SJCRH30 (cell line): ENCODE measurements around the gene UBE2L6. TPM values are rescaled to one million over a fixed set of nuclear protein-coding genes. Genes with fewer than 3 reads are reported as not detected.

Experiments
- DNase-seq, 2 experiments: peaks; one replicate each; pipeline ENCODE4 v3.0.0-alpha.2; 2015 to 2020
- H3K27ac ChIP-seq: fragments of 250-450 bp; sonication (Bioruptor Pico); 2 replicates; pipeline ENCODE4 v1.5.1; 2020; ENCODE audit warnings: mild to moderate bottlenecking, moderate library complexity
- H3K27me3 ChIP-seq: fragments of 250-450 bp; sonication (Bioruptor Pico); 2 replicates; pipeline ENCODE4 v1.5.1; 2020; ENCODE audit warnings: mild to moderate bottlenecking, moderate library complexity
- H3K36me3 ChIP-seq: fragments of 250-450 bp; sonication (Bioruptor Pico); 2 replicates; pipeline ENCODE4 v1.5.1; 2020; ENCODE audit warnings: mild to moderate bottlenecking, moderate library complexity
- H3K4me1 ChIP-seq: fragments of 250-450 bp; sonication (Bioruptor Pico); 2 replicates; pipeline ENCODE4 v1.5.1; 2020; ENCODE audit warnings: mild to moderate bottlenecking, moderate library complexity
- H3K4me3 ChIP-seq: fragments of 250-450 bp; sonication (Bioruptor Pico); 2 replicates; pipeline ENCODE4 v1.5.1; 2020; ENCODE audit warnings: mild to moderate bottlenecking, moderate library complexity
- H3K9me3 ChIP-seq: fragments of 250-450 bp; sonication (Bioruptor Pico); replicated peaks from 2 replicates; pipeline ENCODE4 v1.5.1; 2020; ENCODE audit warnings: mild to moderate bottlenecking, moderate library complexity
- total RNA-seq: library from RNA; depleted of rRNA; stranded (reverse); fragments of >200 nt; shearing (Covaris generic); gene quantifications from 2 replicates; pipeline ENCODE4 v1.2.3, GENCODE V29; 2014

Gene UBE2L6
- total RNA-seq, 1 experiment from 2014 or later, result 39.9 TPM

DNA sequence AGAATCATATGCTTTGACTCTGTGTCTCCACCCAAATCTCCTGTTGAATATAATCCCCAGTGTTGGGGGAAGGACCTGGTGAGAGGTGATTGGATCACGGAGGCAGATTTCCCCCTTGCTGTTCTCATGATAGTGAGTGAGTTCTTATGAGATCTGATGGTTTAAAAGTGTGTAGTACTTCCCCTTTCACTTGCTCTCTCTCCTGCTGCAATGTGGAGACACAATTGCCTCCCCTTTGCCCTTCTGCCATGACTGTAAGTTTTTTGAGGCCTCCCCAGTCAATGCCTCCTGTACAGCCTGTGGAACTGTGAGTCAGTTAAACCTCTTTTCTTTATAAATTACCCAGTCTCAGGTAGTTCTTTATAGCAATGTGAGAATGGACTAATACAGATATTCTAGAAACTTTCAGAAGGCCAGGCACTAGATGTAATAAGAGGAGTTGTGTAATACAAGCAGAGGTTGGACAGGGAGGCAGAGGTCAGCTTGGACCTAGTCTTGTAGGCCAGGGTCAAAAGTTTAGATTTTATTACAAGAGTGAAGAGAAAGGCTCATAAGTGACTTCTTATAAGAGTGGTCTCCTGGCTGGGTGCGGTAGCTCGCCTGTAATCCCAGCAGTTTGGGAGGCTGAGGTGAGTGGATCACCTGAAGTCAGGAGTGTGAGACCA, 20.7 kb upstream of the UBE2L6 start:
- 0 out of 2 replicates have a peak, but pooled peaks cover 2% of the 10 kb centered on the region for H3K9me3 ChIP-seq
- DNase-seq, result no peak
- no peak overlapping the region for H3K4me3 ChIP-seq
- H3K27ac ChIP-seq, result no peak overlapping the region
- H3K4me1 ChIP-seq, result peaks cover 25% of the 10 kb centered on the region
- H3K27me3 ChIP-seq, result no peaks in the 10 kb centered on the region; the same call in 1 of the 2 replicates
- no peaks in the 10 kb centered on the region for H3K36me3 ChIP-seq

DNA sequence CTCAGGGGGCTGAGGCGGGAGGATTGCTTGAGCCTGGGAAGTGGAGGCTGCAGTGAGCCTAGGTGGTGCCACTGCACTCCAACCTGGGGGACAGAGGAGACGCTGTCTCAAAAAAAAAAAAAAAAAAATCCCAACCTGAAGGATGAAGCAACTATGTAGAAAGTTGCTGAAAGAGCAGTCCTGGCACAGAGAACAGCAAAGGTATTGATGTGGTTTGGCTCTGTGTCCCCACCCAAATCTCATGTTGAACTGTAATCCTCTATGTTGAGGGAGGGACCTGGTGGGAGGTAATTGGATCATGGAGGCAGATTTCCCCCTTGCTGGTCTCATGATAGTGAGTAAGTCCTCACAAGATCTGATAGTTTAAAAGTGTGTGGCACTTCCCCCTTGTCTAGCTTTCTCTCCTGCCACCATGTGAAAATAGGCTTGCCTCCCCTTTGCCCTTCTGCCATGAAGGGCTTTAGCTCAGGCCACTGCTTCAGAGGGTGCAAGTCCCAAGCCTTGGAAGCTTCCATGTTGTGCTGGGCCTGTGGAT, 19.3 kb upstream of the UBE2L6 start:
- peaks cover 25% of the 10 kb centered on the region for H3K4me1 ChIP-seq
- H3K27ac ChIP-seq, result no peak overlapping the region
- H3K36me3 ChIP-seq, result no peaks in the 10 kb centered on the region
- no peaks in the 10 kb centered on the region; the same call in 1 of the 2 replicates for H3K27me3 ChIP-seq
- DNase-seq, result no peak
- no peak overlapping the region for H3K4me3 ChIP-seq
- H3K9me3 ChIP-seq, result 0 out of 2 replicates have a peak, but pooled peaks cover 2% of the 10 kb centered on the region

DNA sequence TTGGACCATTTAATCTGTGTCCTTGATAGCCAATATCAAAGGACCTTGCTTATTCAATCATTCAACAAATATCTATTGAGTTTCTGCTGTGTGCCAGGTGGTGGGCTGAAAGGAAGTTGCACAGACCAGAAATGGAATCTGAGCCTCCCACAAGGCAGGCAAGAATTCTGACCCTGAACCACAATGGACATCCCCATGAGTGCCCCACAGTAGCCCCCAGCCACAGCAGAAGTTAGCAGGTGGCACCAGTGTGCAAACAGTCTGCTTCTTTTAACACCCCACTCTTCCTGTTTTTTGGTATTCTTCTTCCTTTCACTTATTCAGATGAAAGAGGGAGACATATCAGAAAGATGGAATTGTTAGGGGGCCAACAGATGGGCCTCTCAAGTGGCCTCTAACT, 17.8 kb upstream of the UBE2L6 start:
- H3K27me3 ChIP-seq, result no peaks in the 10 kb centered on the region; the same call in 1 of the 2 replicates
- peak; percentile 73 to 83 for DNase-seq
- peaks cover 25% of the 10 kb centered on the region for H3K4me1 ChIP-seq
- H3K27ac ChIP-seq, result peak overlapping the region; percentile 66
- no peaks in the 10 kb centered on the region for H3K36me3 ChIP-seq
- 0 out of 2 replicates have a peak, but pooled peaks cover 2% of the 10 kb centered on the region for H3K9me3 ChIP-seq
- H3K4me3 ChIP-seq, result no peak overlapping the region; the same call in 1 of the 2 replicates

DNA sequence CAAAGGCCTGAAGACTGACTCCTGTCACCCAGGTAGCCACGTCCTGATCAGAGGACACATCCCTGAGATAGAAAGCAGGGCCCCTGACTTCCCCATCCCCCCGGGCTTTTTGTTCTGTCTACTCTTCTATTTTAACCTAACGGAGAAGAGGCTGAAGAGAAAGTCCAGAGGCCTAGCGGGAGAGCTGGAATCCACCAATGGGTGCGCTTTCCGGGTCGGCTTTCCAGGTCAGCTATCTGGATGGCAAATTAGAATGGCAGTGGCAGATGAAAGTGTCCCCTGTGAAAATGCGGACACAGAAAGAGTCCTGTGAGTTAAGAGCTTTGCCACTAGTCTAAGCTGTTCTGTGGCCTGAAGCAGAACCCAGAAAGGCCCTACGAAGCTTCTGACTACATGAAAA, 16.9 kb upstream of the UBE2L6 start:
- H3K27me3 ChIP-seq, result no peaks in the 10 kb centered on the region
- peaks cover 25% of the 10 kb centered on the region for H3K4me1 ChIP-seq
- H3K36me3 ChIP-seq, result no peaks in the 10 kb centered on the region
- peak overlapping the region; percentile 66 for H3K27ac ChIP-seq
- peak overlapping the region; percentile 26 for H3K4me3 ChIP-seq
- DNase-seq, result peak; percentile 71 to 83
- 0 out of 2 replicates have a peak, but pooled peaks cover 2% of the 10 kb centered on the region for H3K9me3 ChIP-seq

DNA sequence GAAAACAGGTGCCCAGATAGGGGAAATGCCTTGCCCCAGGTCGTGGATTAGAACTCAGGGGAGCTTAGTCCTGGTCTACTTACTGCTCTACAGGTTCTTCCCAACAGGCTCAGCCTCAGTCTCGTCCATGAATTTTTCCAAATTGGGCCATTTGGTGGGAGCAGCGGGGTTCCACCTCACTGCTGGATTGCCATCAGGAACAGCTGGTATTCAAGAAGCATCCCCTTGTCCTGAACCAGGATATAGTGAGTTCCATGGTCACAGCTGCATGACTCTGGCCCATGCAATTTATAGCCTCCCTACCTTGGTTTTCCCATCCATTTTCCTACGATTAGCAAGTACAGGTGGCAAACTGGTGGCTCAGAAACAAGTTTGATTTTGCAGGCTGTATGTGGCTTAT, 6.6 kb upstream of the UBE2L6 start:
- Histone ChIP-seq H3K27me3 (peaks cover 11% of the 10 kb centered on the region; the same call in 1 of the 2 replicates), H3K4me3 (no peak overlapping the region)
- DNase-seq, result no peak

DNA sequence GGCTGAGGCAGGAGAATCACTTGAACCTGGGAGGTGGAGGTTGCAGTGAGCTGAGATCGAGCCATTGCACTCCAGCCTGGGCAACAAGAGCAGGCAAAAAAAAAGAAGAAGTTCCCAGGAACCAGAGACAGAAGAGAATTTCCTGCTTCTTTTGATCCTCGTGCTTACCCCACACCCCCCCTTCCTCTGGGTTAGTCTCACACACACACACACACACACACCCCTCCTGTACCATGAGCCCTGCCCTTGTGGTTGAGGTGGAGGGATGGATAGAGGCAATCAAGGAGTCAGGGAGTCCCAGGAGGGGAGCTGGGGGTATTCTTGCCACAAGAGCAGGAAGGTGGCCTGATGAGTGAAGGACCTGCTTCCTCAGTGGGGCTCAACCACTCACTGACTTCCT, 4.1 kb upstream of the UBE2L6 start:
- H3K36me3 ChIP-seq, result no peaks in the 10 kb centered on the region
- no peak for DNase-seq
- H3K27ac ChIP-seq, result no peak overlapping the region
- H3K9me3 ChIP-seq, result no peaks in the 10 kb centered on the region
- peaks cover 11% of the 10 kb centered on the region; the same call in 1 of the 2 replicates for H3K27me3 ChIP-seq
- H3K4me3 ChIP-seq, result no peak overlapping the region
- H3K4me1 ChIP-seq, result peaks cover 4% of the 10 kb centered on the region

More for the DNA sequence above, 6.6 kb upstream of the UBE2L6 start:
- H3K36me3 ChIP-seq, result no peaks in the 10 kb centered on the region
- H3K4me1 ChIP-seq, result no peaks in the 10 kb centered on the region
- no peaks in the 10 kb centered on the region for H3K9me3 ChIP-seq
- no peak overlapping the region for H3K27ac ChIP-seq

DNA sequence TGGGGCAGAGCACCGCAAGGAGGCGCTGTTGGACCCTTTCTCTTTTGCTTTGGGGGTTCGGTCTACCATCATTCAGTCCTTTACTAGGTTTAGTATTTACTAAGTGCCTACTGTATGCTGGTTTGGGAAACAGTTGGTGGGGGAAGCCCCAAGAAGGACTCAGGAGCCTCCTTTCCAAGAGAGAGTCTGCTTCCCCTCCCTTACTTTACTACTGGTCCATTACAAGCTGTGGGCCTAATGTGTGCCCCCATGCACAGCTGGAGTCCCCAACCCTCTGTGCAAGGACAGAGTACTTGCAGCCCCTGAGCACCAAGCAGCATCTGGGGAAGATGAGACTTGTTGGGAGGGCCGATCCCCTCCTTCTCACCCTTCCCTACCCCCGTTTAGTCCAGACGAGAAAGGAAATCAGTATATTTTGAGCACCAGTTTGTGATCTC, 876 bp upstream of the UBE2L6 start:
- peak overlapping the region; percentile 35; the same call in 1 of the 2 replicates for H3K27ac ChIP-seq
- peak in 1 of 2 experiments; percentile 92 for DNase-seq

DNA sequence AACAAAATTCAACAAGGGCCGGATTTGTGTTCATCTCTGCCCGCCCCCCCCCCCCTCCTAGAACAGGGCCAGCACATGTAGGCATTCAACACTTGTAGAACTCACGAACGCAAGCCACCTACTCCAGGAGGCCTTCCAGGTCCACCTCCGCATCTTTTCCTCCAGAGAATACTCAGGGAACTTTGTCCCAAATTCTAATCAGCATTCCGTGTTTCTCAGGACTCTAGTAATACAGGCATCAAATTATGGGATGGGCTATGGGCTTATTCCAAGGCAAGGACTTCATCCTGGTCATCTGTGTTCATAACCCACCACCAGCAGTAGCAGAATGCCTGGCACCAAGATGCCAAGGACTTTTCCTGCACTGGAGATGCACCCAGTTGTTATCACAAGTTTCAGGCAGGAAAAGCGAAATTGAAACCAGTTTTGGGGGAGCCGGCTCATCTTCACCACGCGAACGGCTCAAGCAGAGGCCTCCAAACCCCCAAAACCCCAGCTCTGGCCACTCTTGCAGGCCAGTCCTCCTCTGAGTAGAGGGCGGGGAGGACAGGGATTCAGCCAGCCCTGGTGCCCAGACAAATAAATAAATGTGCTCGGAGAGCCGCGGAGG, 462 bp downstream of the UBE2L6 start:
- Histone ChIP-seq H3K4me3 (peak overlapping the region; percentile 63), H3K27ac (no peak overlapping the region), H3K36me3 (no peaks in the 10 kb centered on the region), H3K9me3 (no peaks in the 10 kb centered on the region), H3K4me1 (peaks cover 10% of the 10 kb centered on the region), H3K27me3 (no peaks in the 10 kb centered on the region)
- DNase-seq, result no peak

More for the DNA sequence above, 876 bp upstream of the UBE2L6 start:
- Histone ChIP-seq H3K4me3 (peak overlapping the region; percentile 63), H3K36me3 (no peaks in the 10 kb centered on the region), H3K27me3 (no peaks in the 10 kb centered on the region), H3K4me1 (peaks cover 10% of the 10 kb centered on the region), H3K9me3 (no peaks in the 10 kb centered on the region)

DNA sequence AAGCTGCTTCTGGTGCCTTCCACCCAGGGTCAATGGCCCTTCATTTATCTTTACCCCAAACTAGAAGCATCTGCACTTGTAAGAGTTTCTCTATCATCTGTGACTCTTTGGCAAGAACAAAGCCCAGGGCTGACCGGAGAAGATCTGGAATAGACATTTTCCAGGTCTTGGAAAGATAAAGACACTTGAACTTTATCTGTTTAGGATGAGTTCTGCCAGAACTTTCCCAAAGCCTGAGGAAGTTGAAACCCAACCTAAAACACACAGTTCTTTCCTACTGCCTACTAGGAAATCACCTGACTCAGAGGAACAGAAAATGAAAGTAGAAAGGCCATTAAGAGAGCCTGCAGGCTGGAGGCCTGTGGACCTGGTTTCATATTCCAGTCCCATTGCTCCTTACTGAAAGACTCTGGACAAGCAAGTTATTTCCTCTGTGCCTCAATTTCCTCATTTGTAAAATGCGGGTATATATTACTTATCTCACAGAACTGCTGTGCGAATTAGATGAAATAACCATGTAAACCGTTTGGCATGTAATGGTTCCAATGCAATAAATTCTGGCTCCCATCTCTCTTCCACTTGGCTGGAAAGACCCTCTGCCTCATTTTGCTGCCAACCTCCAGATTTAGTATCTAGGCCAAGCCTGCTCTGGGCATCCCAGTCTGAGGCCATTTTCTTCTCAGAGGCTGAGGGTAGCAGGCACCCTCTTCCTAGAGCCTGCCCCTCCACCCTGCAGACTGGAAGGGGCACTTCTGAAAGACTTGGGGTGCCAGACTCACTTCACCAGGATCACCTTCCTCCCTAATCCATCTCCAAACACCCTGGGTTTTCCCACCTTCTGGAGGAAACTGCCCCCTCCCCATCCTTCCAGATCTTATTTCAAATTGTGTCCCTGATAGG, 1.2 kb downstream of the UBE2L6 start:
- no peaks in the 10 kb centered on the region for H3K36me3 ChIP-seq
- no peak overlapping the region for H3K27ac ChIP-seq
- peaks cover 10% of the 10 kb centered on the region for H3K4me1 ChIP-seq
- no peaks in the 10 kb centered on the region for H3K27me3 ChIP-seq
- no peaks in the 10 kb centered on the region for H3K9me3 ChIP-seq
- H3K4me3 ChIP-seq, result no peak overlapping the region
- no peak for DNase-seq

DNA sequence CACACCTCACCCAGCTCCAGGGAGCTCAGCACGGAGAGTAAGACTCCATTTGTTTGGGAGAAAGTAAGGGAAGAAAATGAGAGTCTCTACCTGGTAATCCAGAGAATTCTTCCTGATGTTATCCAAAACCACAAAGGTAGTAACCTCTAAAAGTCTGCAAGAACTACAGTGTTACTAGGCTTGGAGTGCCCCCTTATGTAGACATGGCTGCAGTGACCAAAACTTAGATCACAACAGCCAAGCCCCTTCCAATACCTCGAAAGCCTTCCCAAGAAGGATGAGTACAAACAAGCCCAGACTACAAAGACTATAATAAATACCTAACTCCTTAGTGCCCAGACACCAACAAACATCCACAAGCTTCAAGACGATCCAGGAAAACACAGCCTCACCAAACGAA, 4.9 kb downstream of the UBE2L6 start:
- peak in 1 of 2 experiments; percentile 43 for DNase-seq
- H3K4me3 ChIP-seq, result no peak overlapping the region
- no peaks in the 10 kb centered on the region for H3K9me3 ChIP-seq
- H3K27me3 ChIP-seq, result no peaks in the 10 kb centered on the region
- no peak overlapping the region for H3K27ac ChIP-seq
- peaks cover 12% of the 10 kb centered on the region for H3K4me1 ChIP-seq
- no peaks in the 10 kb centered on the region for H3K36me3 ChIP-seq

DNA sequence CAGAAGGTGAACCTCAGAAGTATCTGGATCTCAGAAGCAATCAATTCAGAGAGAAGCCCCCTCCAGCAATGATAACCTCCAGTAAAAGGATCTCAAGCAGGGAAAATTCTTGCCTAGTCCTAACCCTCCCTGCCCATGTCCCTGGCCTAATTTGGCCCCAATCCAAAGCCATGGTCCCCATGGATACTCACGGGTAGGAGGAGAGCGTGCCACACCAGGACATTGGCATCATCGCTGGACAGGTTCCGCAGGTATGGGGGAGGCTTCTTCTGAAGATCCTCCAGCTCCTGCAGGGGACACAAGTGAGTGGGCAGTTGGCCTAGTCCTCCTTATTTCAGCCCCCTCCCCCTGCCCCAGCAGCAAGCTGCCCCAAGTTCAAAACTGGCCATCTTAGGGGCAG, 7.3 kb downstream of the UBE2L6 start:
- no peak overlapping the region for H3K4me3 ChIP-seq
- H3K9me3 ChIP-seq, result no peaks in the 10 kb centered on the region
- no peak overlapping the region for H3K27ac ChIP-seq
- peaks cover 17% of the 10 kb centered on the region for H3K4me1 ChIP-seq
- no peak for DNase-seq
- H3K27me3 ChIP-seq, result no peaks in the 10 kb centered on the region
- H3K36me3 ChIP-seq, result no peaks in the 10 kb centered on the region

DNA sequence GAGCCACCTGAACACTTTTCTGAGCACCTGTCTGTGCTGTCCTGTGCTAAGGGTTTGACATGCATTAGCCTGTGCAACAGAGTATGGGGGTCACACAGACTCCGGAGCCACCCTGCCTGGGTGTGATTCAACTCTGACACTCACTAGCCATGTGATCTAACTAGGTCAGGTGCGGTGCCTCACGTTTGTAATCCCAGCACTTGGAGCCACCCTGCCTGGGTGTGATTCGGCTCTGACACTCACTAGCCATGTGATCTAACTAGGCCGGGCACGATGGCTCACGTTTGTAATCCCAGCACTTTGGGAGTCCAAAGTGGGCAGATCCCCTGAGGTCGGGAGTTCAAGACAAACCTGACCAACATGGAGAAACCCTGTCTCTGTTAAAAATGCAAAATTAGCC, 11.4 kb downstream of the UBE2L6 start:
- no peak overlapping the region for H3K4me3 ChIP-seq
- peak in 1 of 2 experiments; percentile 35 for DNase-seq
- H3K36me3 ChIP-seq, result no peaks in the 10 kb centered on the region

DNA sequence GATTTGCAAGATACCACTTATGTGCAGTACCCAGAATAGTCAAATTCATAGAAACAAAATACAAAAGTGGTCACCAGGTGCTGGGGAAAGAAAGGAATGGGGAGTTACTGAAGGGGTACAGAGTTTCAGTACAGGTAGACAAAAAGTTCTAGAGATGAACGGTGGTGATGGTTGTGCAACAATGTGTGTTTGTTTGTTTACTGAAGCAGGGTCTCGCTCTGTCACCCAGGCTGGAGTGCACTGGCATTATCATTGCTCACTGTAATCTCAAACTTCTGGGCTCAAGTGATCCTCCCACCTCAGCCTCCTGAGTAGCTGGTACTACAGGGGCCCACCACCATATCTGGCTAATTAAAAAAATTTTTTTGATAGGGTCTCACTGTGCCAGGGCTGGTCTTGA, 12.1 kb downstream of the UBE2L6 start:
- no peaks in the 10 kb centered on the region for H3K9me3 ChIP-seq
- no peaks in the 10 kb centered on the region for H3K36me3 ChIP-seq

More for the DNA sequence above, 11.4 kb downstream of the UBE2L6 start:
- H3K27ac ChIP-seq, result peak overlapping the region; percentile 80
- H3K27me3 ChIP-seq, result no peaks in the 10 kb centered on the region
- H3K4me1 ChIP-seq, result peaks cover 22% of the 10 kb centered on the region
- no peaks in the 10 kb centered on the region for H3K9me3 ChIP-seq

DNA sequence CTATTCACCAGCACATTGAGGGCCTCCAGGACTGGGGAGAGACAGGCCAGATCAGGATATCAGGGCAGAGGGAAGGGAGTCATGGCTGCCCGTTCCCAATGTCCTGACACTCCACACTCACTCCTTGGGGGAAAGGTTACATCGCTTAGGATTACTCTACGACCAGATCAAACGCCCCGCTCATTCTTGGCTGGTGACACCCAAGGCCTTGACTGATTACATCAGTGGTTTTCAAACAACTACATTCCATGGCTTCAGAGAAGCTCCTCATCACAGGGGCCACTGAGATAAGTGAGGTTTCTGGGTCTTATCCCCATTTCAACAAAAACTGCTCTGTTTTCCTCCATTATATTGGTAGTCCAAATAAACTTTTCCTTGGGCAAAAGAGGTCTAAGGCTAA, 15.0 kb downstream of the UBE2L6 start:
- peak in 1 of 2 experiments; percentile 31 for DNase-seq
- Histone ChIP-seq H3K36me3 (no peaks in the 10 kb centered on the region), H3K27ac (no peak overlapping the region), H3K4me3 (no peak overlapping the region), H3K9me3 (no peaks in the 10 kb centered on the region), H3K4me1 (peaks cover 24% of the 10 kb centered on the region), H3K27me3 (no peaks in the 10 kb centered on the region)

More for the DNA sequence above, 12.1 kb downstream of the UBE2L6 start:
- DNase-seq, result no peak
- no peaks in the 10 kb centered on the region for H3K27me3 ChIP-seq
- peaks cover 22% of the 10 kb centered on the region for H3K4me1 ChIP-seq
- no peak overlapping the region for H3K27ac ChIP-seq
- no peak overlapping the region for H3K4me3 ChIP-seq
